HG03139 (cell line): Measurements from ENCODE around the gene AMY2B.
"Not testable (repeated sequence)": the region's sequence is repeated elsewhere in the genome, so short reads cannot be mapped to it uniquely, and the experiment has no call there.

Experiments
- ATAC-seq: cut with Tn5 transposase; IDR thresholded peaks from one replicate; pipeline ENCODE4 v1.9.1; 2021; ENCODE audit not compliant: unreplicated experiment

AMY2B gene

GRCh38 chr1:103616994-103617477 lies 45.6 kb downstream of the AMY2B start, which contains the start of gene AMY2A:
Gene AMY2A, plus strand, starts transcription at chr1:103617427. Its CDS starts 14 bp downstream, at chr1:103617441.
- ATAC-seq, result not testable (repeated sequence)

GRCh38 chr1:103627436-103627835 lies 56.0 kb downstream of the AMY2B start:
- not testable (repeated sequence) for ATAC-seq
